Measurements from ENCODE around the gene ZBTB20.
A peak's percentile ranks its signal among the peaks of the same experiment; 100 is the strongest.
"Not testable (repeated sequence)": the region's sequence is repeated elsewhere in the genome, so short reads cannot be mapped to it uniquely, and the experiment has no call there.

The ZBTB20 gene

GRCh38 chr3:114831861-114832260 lies 315.2 kb downstream of the ZBTB20 start:
- DNase-seq (ENCODE audit: low read depth) = no peak

- DNase-seq (ENCODE audit: low read depth) = no peak
Observed at GRCh38 chr3:114830652-114831051, 316.4 kb downstream of the ZBTB20 start.

GRCh38 chr3:114829783-114830182 lies 317.3 kb downstream of the ZBTB20 start:
- no peak for DNase-seq (ENCODE audit: low read depth)

GRCh38 chr3:114827495-114827894 lies 319.6 kb downstream of the ZBTB20 start:
- peak; percentile 33 for DNase-seq (ENCODE audit: low read depth)

GRCh38 chr3:114824014-114824413 lies 323.1 kb downstream of the ZBTB20 start:
- no peak for DNase-seq (ENCODE audit: low read depth)

- no peak for DNase-seq (ENCODE audit: low read depth)
Observed at GRCh38 chr3:114823061-114823460, 324.0 kb downstream of the ZBTB20 start.

- DNase-seq (ENCODE audit: low read depth) = no peak
Observed at GRCh38 chr3:114816052-114816451, 331.0 kb downstream of the ZBTB20 start.

- DNase-seq (ENCODE audit: low read depth) = not testable (repeated sequence)
Observed at GRCh38 chr3:114812541-114813238, 334.4 kb downstream of the ZBTB20 start.

GRCh38 chr3:114809668-114810413 lies 337.2 kb downstream of the ZBTB20 start:
- DNase-seq (ENCODE audit: low read depth) = no peak

- DNase-seq (ENCODE audit: low read depth) = no peak
Observed at GRCh38 chr3:114804099-114804498, 343.0 kb downstream of the ZBTB20 start.

- DNase-seq (ENCODE audit: low read depth) = no peak
Observed at GRCh38 chr3:114803042-114803695, 343.9 kb downstream of the ZBTB20 start.

- DNase-seq (ENCODE audit: low read depth) = no peak
Observed at GRCh38 chr3:114800272-114801031, 346.6 kb downstream of the ZBTB20 start.

GRCh38 chr3:114799816-114800215 lies 347.3 kb downstream of the ZBTB20 start:
- no peak for DNase-seq (ENCODE audit: low read depth)

- no peak for DNase-seq (ENCODE audit: low read depth)
Observed at GRCh38 chr3:114796796-114797195, 350.3 kb downstream of the ZBTB20 start.

GRCh38 chr3:114794894-114795630 lies 352.0 kb downstream of the ZBTB20 start:
- no peak for DNase-seq (ENCODE audit: low read depth)

- no peak for DNase-seq (ENCODE audit: low read depth)
Observed at GRCh38 chr3:114792159-114792918, 354.7 kb downstream of the ZBTB20 start.

- no peak for DNase-seq (ENCODE audit: low read depth)
Observed at GRCh38 chr3:114790752-114791151, 356.3 kb downstream of the ZBTB20 start.

GRCh38 chr3:114789803-114790202 lies 357.3 kb downstream of the ZBTB20 start:
- DNase-seq (ENCODE audit: low read depth) = no peak

- DNase-seq (ENCODE audit: low read depth) = no peak
Observed at GRCh38 chr3:114775395-114775794, 371.7 kb downstream of the ZBTB20 start.

GRCh38 chr3:114770874-114771273 lies 376.2 kb downstream of the ZBTB20 start:
- no peak for DNase-seq (ENCODE audit: low read depth)

- no peak for DNase-seq (ENCODE audit: low read depth)
Observed at GRCh38 chr3:114764056-114764492, 383.0 kb downstream of the ZBTB20 start.

All from CMK (cell line).